Suprapubic skin (tissue), 4 donors: ENCODE results near the gene IRF6. TPM values are rescaled to one million over a fixed set of nuclear protein-coding genes. Genes with fewer than 3 reads are reported as not detected.
A peak's percentile ranks its signal among the peaks of the same experiment; 100 is the strongest.

Experiments
- DNase-seq, 2 donors: peaks; one replicate each; pipeline ENCODE4 v3.0.0-alpha.2; 2019; ENCODE audit warnings: low spot score in 2 of 2
- H3K27ac ChIP-seq: fragments of 200-600 bp; sonication (generic); one replicate; pipeline ENCODE4 v1.5.1; 2019
- H3K27me3 ChIP-seq: fragments of 200-600 bp; sonication (generic); one replicate; pipeline ENCODE4 v1.5.1; 2019
- H3K36me3 ChIP-seq: fragments of 200-600 bp; sonication (generic); one replicate; pipeline ENCODE4 v1.5.1; 2019
- H3K4me1 ChIP-seq: fragments of 200-600 bp; sonication (generic); one replicate; pipeline ENCODE4 v1.5.1; 2019
- H3K4me3 ChIP-seq: fragments of 200-600 bp; sonication (generic); one replicate; pipeline ENCODE4 v1.5.1; 2019; ENCODE audit warnings: mild to moderate bottlenecking
- H3K9me3 ChIP-seq: fragments of 200-600 bp; sonication (generic); one replicate; pipeline ENCODE4 v1.5.1; 2019
- CTCF ChIP-seq, 2 donors: fragments of 200-600 bp in 1 of 2; fragments of 450-650 bp in 1 of 2; sonication (generic) in 1 of 2; IDR thresholded peaks; one replicate each; pipeline ENCODE4 v1.5.1; 2016 to 2019; ENCODE audit warnings: antibody characterized with exemption in 2 of 2, mild to moderate bottlenecking in 1 of 2, moderate library complexity in 1 of 2
- EP300 ChIP-seq: sonication (generic); formaldehyde crosslinking; IDR thresholded peaks from one replicate; pipeline ENCODE4 v1.6.1; 2017; ENCODE audit warnings: antibody characterized with exemption
- POLR2A ChIP-seq, 2 donors: fragments of 450-650 bp; IDR thresholded peaks; one replicate each; pipeline ENCODE4 v1.6.1; 2017; ENCODE audit warnings: antibody characterized with exemption in 2 of 2, mild to moderate bottlenecking in 2 of 2, moderate library complexity in 2 of 2
- POLR2AphosphoS5 ChIP-seq, 3 donors: sonication (generic); formaldehyde crosslinking; IDR thresholded peaks; one replicate each; pipeline ENCODE4 v1.6.1; 2017; ENCODE audit warnings: antibody characterized with exemption in 3 of 3
- WGBS: methylation state at CpG from one replicate; pipeline ENCODE4 v1.1.5; 2018; 5-methylcytosine and 5-hydroxymethylcytosine counted together
- total RNA-seq, 4 donors: library from RNA; depleted of rRNA; stranded (reverse); fragments of >200 nt; gene quantifications; one replicate each; pipeline ENCODE4 v1.1.0, GENCODE V29; 2016

The IRF6 gene
- total RNA-seq, 4 donors from 2014 or later = 195 to 235 (median 227) TPM

GRCh38 chr1:209823143-209824041 is 17.4 kb upstream of the IRF6 start:
- no peaks in the 10 kb centered on the region for H3K9me3 ChIP-seq
- TF ChIP-seq EP300 = no peak
- TF ChIP-seq CTCF (IDR thresholded peaks at IDR 0.05) = peak; percentile 21 to 65
- H3K36me3 ChIP-seq = no peaks in the 10 kb centered on the region
- H3K27ac ChIP-seq = peak overlapping the region; percentile 75
- 28% methylated on average over 12 of the region's 12 CpGs for WGBS
- no peak for DNase-seq
- peaks cover 38% of the 10 kb centered on the region for H3K4me1 ChIP-seq
- H3K27me3 ChIP-seq = no peaks in the 10 kb centered on the region
- H3K4me3 ChIP-seq = no peak overlapping the region

- Histone ChIP-seq H3K27ac (peak overlapping the region; percentile 75), H3K4me1 (peaks cover 36% of the 10 kb centered on the region), H3K27me3 (no peaks in the 10 kb centered on the region), H3K4me3 (no peak overlapping the region), H3K9me3 (no peaks in the 10 kb centered on the region), H3K36me3 (no peaks in the 10 kb centered on the region)
- no peak for DNase-seq
- WGBS = 56% methylated on average over 7 of the region's 7 CpGs
- TF ChIP-seq EP300 = no peak
Measured at GRCh38 chr1:209822706-209823105, 16.8 kb upstream of the IRF6 start.

GRCh38 chr1:209820986-209821385 is 15.0 kb upstream of the IRF6 start:
- Histone ChIP-seq H3K9me3 (no peaks in the 10 kb centered on the region), H3K4me3 (no peak overlapping the region), H3K27me3 (no peaks in the 10 kb centered on the region), H3K36me3 (no peaks in the 10 kb centered on the region), H3K27ac (no peak overlapping the region), H3K4me1 (peaks cover 31% of the 10 kb centered on the region)
- DNase-seq = no peak
- TF ChIP-seq POLR2A (IDR thresholded peaks at IDR 0.05) (no peak), CTCF (IDR thresholded peaks at IDR 0.05) (no peak), EP300 (no peak), POLR2AphosphoS5 (IDR thresholded peaks at IDR 0.05) (no peak)
- 55% methylated on average over 4 of the region's 4 CpGs for WGBS

GRCh38 chr1:209819058-209819457 is 13.1 kb upstream of the IRF6 start:
- Histone ChIP-seq H3K4me1 (peaks cover 39% of the 10 kb centered on the region), H3K27ac (no peak overlapping the region), H3K36me3 (no peaks in the 10 kb centered on the region), H3K27me3 (no peaks in the 10 kb centered on the region), H3K9me3 (no peaks in the 10 kb centered on the region), H3K4me3 (no peak overlapping the region)
- TF ChIP-seq POLR2AphosphoS5 (IDR thresholded peaks at IDR 0.05) = no peak
- no peak for TF ChIP-seq CTCF (IDR thresholded peaks at IDR 0.05)
- TF ChIP-seq POLR2A (IDR thresholded peaks at IDR 0.05) = no peak
- no peak for TF ChIP-seq EP300
- WGBS = 76% methylated on average over 1 of the region's 1 CpG
- DNase-seq = no peak

- DNase-seq = no peak
- TF ChIP-seq CTCF (IDR thresholded peaks at IDR 0.05) (no peak), EP300 (no peak), POLR2A (IDR thresholded peaks at IDR 0.05) (no peak), POLR2AphosphoS5 (IDR thresholded peaks at IDR 0.05) (no peak)
- Histone ChIP-seq H3K36me3 (no peaks in the 10 kb centered on the region), H3K4me3 (no peak overlapping the region), H3K27me3 (no peaks in the 10 kb centered on the region), H3K4me1 (peaks cover 28% of the 10 kb centered on the region), H3K9me3 (no peaks in the 10 kb centered on the region), H3K27ac (no peak overlapping the region)
- WGBS = 92% methylated on average over 1 of the region's 1 CpG
Measured at GRCh38 chr1:209817691-209818090, 11.7 kb upstream of the IRF6 start.
